Measurements from ENCODE around the gene NFATC4.
A peak's percentile ranks its signal among the peaks of the same experiment; 100 is the strongest.

The NFATC4 gene

GRCh38 chr14:24390701-24391468 is 22.9 kb downstream of the NFATC4 start:
- no peak for DNase-seq

GRCh38 chr14:24392325-24393091 is 24.5 kb downstream of the NFATC4 start:
- peak; percentile 80 for DNase-seq

GRCh38 chr14:24394275-24394674 is 26.3 kb downstream of the NFATC4 start:
- no peak for DNase-seq

- DNase-seq, result no peak
Measured at GRCh38 chr14:24395609-24396582, 27.9 kb downstream of the NFATC4 start.

GRCh38 chr14:24397639-24398292 is 29.8 kb downstream of the NFATC4 start:
- no peak for DNase-seq

GRCh38 chr14:24398293-24398652 is 30.3 kb downstream of the NFATC4 start:
- no peak for DNase-seq

- DNase-seq, result no peak
Measured at GRCh38 chr14:24398653-24399446, 30.9 kb downstream of the NFATC4 start, which contains the start of gene NYNRIN. Gene NYNRIN, plus strand, starts transcription at chr14:24399003. Its CDS starts 244 bp downstream, at chr14:24399247.

GRCh38 chr14:24399447-24399822 is 31.5 kb downstream of the NFATC4 start:
- DNase-seq, result no peak

- DNase-seq, result no peak
Measured at GRCh38 chr14:24399999-24400718, 32.2 kb downstream of the NFATC4 start.

GRCh38 chr14:24401810-24402702 is 34.1 kb downstream of the NFATC4 start:
- DNase-seq, result no peak

- no peak for DNase-seq
Measured at GRCh38 chr14:24403294-24403998, 35.5 kb downstream of the NFATC4 start.

GRCh38 chr14:24404814-24405213 is 36.8 kb downstream of the NFATC4 start:
- DNase-seq, result no peak

GRCh38 chr14:24406416-24406815 is 38.4 kb downstream of the NFATC4 start:
- DNase-seq, result no peak

GRCh38 chr14:24407608-24408325 is 39.8 kb downstream of the NFATC4 start:
- no peak for DNase-seq

- DNase-seq, result no peak
Measured at GRCh38 chr14:24408764-24409163, 40.8 kb downstream of the NFATC4 start.

GRCh38 chr14:24409192-24409591 is 41.2 kb downstream of the NFATC4 start:
- DNase-seq, result no peak

- no peak for DNase-seq
Measured at GRCh38 chr14:24409956-24410355, 42.0 kb downstream of the NFATC4 start.

All from NCI-H2029 treated with DMSO at 0.1 percent for 48 hours (cell line).